HG02623 (cell line): Measurements from ENCODE around the gene CNIH1.
"Not testable (repeated sequence)": the region's sequence is repeated elsewhere in the genome, so short reads cannot be mapped to it uniquely, and the experiment has no call there.

ENCODE experiments used
- ATAC-seq: cut with Tn5 transposase; IDR thresholded peaks from one replicate; pipeline ENCODE4 v1.9.1; 2021; ENCODE audit warnings: moderate library complexity; ENCODE audit not compliant: unreplicated experiment

Gene CNIH1

GRCh38 chr14:54470701-54471100 is 29.5 kb upstream of the CNIH1 start:
- no peak for ATAC-seq

DNA sequence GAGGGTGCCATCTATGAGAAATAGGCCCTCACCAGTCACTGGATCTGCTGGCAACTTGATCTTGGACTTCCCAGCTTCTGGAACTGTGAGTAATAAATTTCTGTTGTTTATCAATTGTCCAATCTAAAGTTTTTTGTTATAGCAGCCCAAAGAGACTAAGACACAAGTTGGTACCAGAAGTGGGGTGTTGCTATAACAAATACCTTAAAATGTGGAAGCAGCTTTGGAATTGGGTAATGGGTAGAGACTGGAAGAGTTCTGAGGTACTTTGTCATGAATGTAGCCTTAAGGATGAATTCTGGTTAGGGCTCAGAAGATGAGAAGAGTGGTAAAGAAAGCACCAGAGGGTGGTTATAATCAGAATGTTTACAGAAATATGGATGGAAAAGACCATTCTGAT is 26.1 kb upstream of the CNIH1 start:
- no peak for ATAC-seq

DNA sequence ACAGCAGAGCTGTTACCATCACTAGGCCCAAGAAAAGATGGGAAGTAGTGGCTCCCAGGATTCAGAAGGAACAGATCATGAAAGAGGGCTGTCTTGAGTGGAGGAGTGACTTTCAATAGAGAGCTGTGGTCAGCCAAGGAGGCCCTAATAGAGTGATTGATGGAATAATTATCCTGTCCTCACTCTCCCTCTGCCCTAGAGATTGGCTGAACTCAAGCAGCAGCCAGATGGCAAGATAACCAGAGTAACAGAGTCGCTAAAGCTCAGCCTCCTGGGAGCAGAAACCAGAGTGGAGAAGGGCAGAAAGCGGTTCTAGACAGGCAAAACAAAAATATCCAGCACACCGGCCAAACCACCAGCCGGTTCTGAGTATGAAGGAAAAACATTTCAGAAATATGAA is 24.5 kb upstream of the CNIH1 start:
- no peak for ATAC-seq

GRCh38 chr14:54462048-54462447 is 20.9 kb upstream of the CNIH1 start:
- no peak for ATAC-seq

- no peak for ATAC-seq
Measured at GRCh38 chr14:54459106-54459505, 17.9 kb upstream of the CNIH1 start.

GRCh38 chr14:54458536-54458935 is 17.4 kb upstream of the CNIH1 start:
- not testable (repeated sequence) for ATAC-seq

DNA sequence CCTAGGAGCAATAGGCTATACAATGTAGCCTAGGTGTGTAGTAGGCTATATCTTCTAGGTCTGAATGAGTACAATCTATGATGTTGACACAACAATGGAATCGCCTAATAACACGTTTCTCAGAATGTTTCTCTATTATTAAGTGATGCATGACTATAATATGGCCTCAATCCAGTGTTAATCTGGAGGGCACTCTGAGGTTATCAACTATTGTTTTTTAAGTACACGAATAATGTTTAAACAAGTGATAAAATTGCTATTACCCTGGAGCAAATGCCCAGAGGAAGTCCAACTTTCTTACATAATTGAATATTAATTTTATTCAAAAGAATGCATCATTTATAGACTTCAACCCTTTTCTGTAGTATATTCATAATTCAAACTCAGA is 16.4 kb upstream of the CNIH1 start:
- ATAC-seq, result no peak

GRCh38 chr14:54456820-54457608 is 15.8 kb upstream of the CNIH1 start:
- ATAC-seq, result not testable (repeated sequence)

DNA sequence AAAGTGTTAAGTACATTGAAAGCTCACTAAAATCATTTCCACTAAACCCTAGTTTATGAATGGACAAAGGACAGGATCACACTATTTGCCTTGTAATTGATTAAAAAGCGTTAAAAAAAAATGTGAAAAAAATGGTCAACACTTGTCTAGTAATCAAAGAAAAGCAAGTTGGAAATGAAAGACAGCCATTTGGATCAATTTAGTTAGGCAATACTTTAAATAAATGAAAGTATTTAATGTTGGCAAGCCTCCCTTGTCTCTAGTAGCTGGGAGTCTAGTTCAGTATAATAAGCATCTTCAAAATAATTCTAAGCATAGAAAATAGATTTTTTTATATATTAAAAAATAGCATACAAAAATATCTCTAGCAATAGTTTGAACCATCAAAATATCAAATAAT is 14.2 kb upstream of the CNIH1 start:
- no peak for ATAC-seq

DNA sequence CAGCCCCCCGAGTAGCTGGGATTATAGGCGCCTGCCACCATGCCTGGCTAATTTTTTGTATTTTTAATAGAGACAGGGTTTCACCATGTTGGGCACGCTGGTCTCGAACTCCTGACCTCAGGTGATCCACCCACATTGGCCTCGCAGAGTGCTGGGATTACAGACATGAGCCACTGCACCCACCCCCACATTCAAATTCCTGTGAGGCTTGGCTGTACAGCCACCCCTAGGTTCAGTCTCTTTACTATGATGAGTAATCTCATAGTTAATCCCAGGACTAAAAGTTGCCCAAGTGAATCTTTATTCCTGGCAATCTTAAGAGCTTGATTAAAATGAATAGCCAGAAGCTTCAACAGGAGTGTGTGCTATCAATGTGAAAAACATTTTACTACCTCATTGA is 12.8 kb upstream of the CNIH1 start:
- ATAC-seq, result not testable (repeated sequence)

- ATAC-seq, result no peak
Measured at GRCh38 chr14:54453252-54453651, 12.1 kb upstream of the CNIH1 start.

- no peak for ATAC-seq
Measured at GRCh38 chr14:54451961-54452360, 10.8 kb upstream of the CNIH1 start.

GRCh38 chr14:54451121-54451601 is 10.0 kb upstream of the CNIH1 start:
- no peak for ATAC-seq

DNA sequence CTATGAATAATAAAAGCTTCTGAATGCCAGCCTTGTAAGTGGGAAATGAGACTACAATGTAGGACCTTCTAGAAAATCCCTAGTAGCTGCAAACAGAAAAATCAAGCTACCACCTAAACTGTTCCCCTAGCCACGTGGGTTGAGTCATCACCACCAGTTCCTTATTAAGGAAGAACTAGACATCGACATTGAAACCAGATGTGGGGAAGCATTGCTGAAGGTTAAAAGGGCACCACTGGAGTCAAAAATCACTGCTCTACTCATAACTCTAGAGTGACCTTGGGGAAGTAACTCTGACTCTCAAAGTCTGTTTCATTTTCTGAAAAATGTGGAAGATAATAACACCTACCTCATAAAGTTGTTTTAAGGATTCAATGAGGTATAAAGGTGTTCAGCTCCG is 9.4 kb upstream of the CNIH1 start:
- peak; percentile 70 for ATAC-seq

DNA sequence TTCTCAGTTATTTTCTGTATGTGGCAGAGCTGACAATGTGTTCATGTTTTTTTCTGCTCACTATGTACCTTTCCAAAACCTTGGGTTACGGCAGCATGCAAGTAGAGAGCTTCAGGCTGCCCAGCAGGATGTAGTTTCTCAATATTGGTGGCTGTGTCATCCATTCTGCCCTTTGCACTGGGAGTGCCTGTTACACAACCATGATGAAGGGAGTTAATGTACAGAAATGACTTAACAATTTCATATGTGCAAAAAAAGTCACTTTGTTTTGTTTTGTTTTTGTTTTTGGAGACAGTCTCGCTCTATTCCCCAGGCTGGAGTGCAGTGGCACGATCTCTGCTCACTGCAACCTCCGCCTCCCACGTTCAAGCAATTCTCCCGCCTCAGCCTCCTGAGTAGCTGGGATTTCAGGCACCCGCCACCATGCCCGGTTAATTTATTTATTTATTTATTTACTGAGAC is 6.1 kb upstream of the CNIH1 start:
- no peak for ATAC-seq

- no peak for ATAC-seq
Measured at GRCh38 chr14:54446161-54446693, 5.1 kb upstream of the CNIH1 start.

DNA sequence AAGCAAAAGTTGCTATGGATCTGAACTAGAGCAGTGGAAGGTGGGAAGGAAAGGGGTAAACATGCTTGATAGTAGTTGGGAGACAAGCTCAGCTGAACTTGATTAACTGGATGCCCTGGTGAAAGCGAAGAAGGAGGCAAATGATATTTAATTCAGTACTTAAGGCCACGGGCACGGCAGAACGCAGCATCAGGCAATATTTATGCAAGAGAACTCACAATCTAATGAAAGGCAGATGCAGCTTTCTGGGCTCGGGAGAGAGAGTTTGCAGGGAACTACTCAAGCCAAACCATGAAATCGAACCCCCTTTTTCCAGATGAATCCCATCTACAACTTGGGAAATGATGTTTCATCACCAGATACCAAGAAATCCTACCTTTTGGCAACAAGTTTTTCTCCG is 3.5 kb upstream of the CNIH1 start:
- ATAC-seq, result no peak

GRCh38 chr14:54443981-54444380 is 2.8 kb upstream of the CNIH1 start:
- ATAC-seq, result no peak

DNA sequence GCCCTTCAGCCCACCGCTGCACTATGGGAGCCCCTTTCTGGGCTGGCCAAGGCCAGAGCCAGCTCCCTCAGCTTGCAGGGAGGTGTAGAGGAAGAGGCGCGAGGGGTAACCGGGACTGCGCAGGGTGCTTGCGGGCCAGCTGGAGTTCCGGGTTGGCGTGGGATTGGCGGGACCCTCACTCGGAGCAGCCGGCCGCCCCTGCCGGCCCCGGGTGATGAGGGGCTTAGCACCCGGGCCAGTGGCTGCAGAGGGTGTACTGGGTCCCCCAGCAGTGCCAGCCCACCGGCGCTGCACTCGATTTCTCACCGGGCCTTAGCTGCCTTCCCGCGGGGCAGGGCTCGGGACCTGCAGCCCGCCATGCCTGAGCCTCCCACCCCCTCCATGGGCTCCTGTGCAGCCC is 1.8 kb upstream of the CNIH1 start:
- not testable (repeated sequence) for ATAC-seq

GRCh38 chr14:54440476-54440872 is 700 bp downstream of the CNIH1 start:
- ATAC-seq, result no peak

DNA sequence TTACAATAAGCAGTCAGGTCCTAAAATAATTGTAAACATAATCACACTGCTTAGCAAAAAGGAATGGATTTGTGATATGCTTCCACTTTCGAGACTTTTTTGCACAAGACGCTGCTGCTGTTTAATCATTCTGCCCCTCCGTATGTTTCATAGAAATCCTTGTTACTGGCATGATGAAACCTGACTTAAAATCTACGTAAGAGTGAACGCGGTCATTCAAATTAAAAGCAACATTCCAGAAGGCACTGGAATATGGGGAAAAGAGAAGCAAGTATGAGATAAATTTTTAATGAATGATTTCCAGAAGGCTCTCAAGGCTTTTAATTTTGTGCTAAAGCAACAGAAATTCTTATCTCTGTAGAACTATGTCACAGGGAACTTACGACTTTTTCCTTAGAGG is 1.1 kb downstream of the CNIH1 start:
- no peak for ATAC-seq

DNA sequence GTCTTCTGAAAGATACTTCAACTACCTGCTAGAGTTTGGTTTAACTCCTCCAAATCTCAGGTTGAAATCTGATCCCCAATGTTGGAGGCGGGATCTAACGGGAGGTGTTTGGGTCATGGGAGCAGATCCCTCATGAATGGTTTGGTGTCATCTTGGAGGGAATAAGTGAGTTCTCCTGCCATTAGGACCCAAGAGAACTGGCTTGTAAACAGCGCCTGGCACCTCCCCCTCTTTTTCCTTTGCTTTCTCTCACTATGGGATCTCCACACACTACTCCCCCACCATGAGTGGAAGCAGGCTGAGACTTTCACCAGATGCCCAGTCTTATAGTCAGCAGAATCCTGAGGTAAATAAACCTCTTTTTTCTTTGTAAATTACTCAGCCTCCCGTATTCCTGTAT is 2.5 kb downstream of the CNIH1 start:
- no peak for ATAC-seq

GRCh38 chr14:54437954-54438353 is 3.2 kb downstream of the CNIH1 start:
- ATAC-seq, result not testable (repeated sequence)
